ENCODE measurements around the gene CD3G.

GRCh38 chr11:118319337-118319707 is 24.8 kb upstream of the CD3G start:
- TF ChIP-seq CTCF (IDR thresholded peaks at IDR 0.05; ENCODE audit: low read length) = no peak
- TF ChIP-seq EZH2 (optimal IDR thresholded peaks at IDR 0.05; ENCODE audit: low read depth, low read length) = no peak
- TF ChIP-seq EZH2phosphoT487 (IDR thresholded peaks at IDR 0.05; ENCODE audit: low read length) = no peak
